GM12878 (cell line): Measurements from ENCODE around the gene CHN2. TPM values are rescaled to one million over a fixed set of nuclear protein-coding genes. Genes with fewer than 3 reads are reported as not detected.

ENCODE experiments used
- GABPA ChIP-seq: IDR thresholded peaks from 2 replicates; pipeline ENCODE4 v1.6.1; 2014; ENCODE audit warnings: antibody characterized with exemption, low read depth, mild to moderate bottlenecking, inconsistent platforms
- PAX8 ChIP-seq: fragments of 450-650 bp; IDR thresholded peaks from 2 replicates; pipeline ENCODE4 v1.6.1; 2017; ENCODE audit warnings: mild to moderate bottlenecking, moderate library complexity
- RAD21 ChIP-seq: IDR thresholded peaks from 2 replicates; pipeline ENCODE4 v1.6.1; 2011; ENCODE audit warnings: mild to moderate bottlenecking, low read depth, low read length, moderate library complexity; ENCODE audit not compliant: insufficient read depth
- RELA ChIP-seq: fragments of 450-650 bp; IDR thresholded peaks from 2 replicates; pipeline ENCODE4 v1.8.0; 2014; ENCODE audit warnings: borderline replicate concordance; ENCODE audit not compliant: partially characterized antibody
- ZNF274 ChIP-seq: IDR thresholded peaks from one replicate; pipeline ENCODE4 v1.8.0; 2011; ENCODE audit not compliant: insufficient read length, insufficient read depth
- polyA plus RNA-seq, 11 experiments: library from polyadenylated mRNA; depleted of rRNA in 4 of 11; unstranded in 6 of 11; stranded (reverse) in 5 of 11; fragments of >200 nt; fragmentation: Nextera tagmentation in 4 of 11; fragmentation: Illumina TruSeq in 1 of 11; extraction: Ambion mirVana in 4 of 11; extraction: Trizol in 1 of 11; gene quantifications; 1 replicate in 1 of 11; 2 replicates in 10 of 11; pipeline versions ENCODE4 v1.2.1 to v1.2.3, GENCODE V29; 2011 to 2016; ENCODE audit warnings: inconsistent platforms in 2 of 11, missing spikeins in 2 of 11, low read depth in 1 of 11
- total RNA-seq, 4 experiments: library from RNA; depleted of rRNA in 3 of 4; stranded (reverse); fragments of >200 nt in 3 of 4; fragmentation: Illumina TruSeq in 1 of 4; extraction: Trizol in 1 of 4; gene quantifications; 2 replicates each; pipeline versions ENCODE4 v1.2.1 to v1.2.3, GENCODE V29; 2013 to 2021
- TF ChIP-seq, protein P1 (sequence below): fragments of 450-650 bp; IDR thresholded peaks from 2 replicates; pipeline ENCODE4 v1.6.1; 2018; ENCODE audit warnings: mild to moderate bottlenecking, low read depth, moderate library complexity; ENCODE audit not compliant: partially characterized antibody
- TF ChIP-seq, protein P2 (sequence below): IDR thresholded peaks from 2 replicates; pipeline ENCODE4 v1.6.1; 2012; ENCODE audit warnings: low read depth, low read length, improper control_type of control experiment
- TF ChIP-seq, protein P3 (sequence below): IDR thresholded peaks from 2 replicates; pipeline ENCODE4 v1.6.1; 2012; ENCODE audit warnings: mild to moderate bottlenecking, low read depth, low read length

CHN2 gene
- total and polyA plus RNA-seq, 10 of the 15 experiments (the other 5 are each of a cell fraction or from before 2014, with no cell fraction given): 0.11 to 3.8 (median 0.37) TPM; not detected in 2

DNA sequence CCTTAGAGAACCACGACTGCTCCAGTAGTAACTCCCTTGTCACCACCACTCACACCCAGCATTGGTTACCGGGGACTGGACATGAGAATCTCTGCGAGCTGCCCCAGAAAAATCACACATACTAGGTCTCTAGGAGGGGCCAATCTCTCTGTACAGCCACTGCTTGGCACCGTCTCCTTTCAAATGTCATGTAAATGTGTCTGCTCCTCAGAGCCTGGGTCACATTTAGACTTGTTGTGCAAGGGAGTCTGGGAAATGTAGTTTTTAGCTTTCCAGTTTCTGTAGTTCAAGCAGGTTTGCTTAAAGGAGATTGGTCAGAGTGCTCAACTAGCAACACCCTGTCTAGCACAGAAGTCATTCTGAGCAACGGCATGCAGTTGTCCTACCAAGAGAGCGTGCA, 60.0 kb downstream of the CHN2 start (continued):
- TF ChIP-seq, protein P1, sequence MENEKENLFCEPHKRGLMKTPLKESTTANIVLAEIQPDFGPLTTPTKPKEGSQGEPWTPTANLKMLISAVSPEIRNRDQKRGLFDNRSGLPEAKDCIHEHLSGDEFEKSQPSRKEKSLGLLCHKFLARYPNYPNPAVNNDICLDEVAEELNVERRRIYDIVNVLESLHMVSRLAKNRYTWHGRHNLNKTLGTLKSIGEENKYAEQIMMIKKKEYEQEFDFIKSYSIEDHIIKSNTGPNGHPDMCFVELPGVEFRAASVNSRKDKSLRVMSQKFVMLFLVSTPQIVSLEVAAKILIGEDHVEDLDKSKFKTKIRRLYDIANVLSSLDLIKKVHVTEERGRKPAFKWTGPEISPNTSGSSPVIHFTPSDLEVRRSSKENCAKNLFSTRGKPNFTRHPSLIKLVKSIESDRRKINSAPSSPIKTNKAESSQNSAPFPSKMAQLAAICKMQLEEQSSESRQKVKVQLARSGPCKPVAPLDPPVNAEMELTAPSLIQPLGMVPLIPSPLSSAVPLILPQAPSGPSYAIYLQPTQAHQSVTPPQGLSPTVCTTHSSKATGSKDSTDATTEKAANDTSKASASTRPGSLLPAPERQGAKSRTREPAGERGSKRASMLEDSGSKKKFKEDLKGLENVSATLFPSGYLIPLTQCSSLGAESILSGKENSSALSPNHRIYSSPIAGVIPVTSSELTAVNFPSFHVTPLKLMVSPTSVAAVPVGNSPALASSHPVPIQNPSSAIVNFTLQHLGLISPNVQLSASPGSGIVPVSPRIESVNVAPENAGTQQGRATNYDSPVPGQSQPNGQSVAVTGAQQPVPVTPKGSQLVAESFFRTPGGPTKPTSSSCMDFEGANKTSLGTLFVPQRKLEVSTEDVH: no peak
- TF ChIP-seq RELA (no peak), PAX8 (no peak), GABPA (no peak), RAD21 (no peak), ZNF274 (no peak)
- TF ChIP-seq, protein P2, sequence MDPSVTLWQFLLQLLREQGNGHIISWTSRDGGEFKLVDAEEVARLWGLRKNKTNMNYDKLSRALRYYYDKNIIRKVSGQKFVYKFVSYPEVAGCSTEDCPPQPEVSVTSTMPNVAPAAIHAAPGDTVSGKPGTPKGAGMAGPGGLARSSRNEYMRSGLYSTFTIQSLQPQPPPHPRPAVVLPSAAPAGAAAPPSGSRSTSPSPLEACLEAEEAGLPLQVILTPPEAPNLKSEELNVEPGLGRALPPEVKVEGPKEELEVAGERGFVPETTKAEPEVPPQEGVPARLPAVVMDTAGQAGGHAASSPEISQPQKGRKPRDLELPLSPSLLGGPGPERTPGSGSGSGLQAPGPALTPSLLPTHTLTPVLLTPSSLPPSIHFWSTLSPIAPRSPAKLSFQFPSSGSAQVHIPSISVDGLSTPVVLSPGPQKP: no peak
- TF ChIP-seq, protein P3, sequence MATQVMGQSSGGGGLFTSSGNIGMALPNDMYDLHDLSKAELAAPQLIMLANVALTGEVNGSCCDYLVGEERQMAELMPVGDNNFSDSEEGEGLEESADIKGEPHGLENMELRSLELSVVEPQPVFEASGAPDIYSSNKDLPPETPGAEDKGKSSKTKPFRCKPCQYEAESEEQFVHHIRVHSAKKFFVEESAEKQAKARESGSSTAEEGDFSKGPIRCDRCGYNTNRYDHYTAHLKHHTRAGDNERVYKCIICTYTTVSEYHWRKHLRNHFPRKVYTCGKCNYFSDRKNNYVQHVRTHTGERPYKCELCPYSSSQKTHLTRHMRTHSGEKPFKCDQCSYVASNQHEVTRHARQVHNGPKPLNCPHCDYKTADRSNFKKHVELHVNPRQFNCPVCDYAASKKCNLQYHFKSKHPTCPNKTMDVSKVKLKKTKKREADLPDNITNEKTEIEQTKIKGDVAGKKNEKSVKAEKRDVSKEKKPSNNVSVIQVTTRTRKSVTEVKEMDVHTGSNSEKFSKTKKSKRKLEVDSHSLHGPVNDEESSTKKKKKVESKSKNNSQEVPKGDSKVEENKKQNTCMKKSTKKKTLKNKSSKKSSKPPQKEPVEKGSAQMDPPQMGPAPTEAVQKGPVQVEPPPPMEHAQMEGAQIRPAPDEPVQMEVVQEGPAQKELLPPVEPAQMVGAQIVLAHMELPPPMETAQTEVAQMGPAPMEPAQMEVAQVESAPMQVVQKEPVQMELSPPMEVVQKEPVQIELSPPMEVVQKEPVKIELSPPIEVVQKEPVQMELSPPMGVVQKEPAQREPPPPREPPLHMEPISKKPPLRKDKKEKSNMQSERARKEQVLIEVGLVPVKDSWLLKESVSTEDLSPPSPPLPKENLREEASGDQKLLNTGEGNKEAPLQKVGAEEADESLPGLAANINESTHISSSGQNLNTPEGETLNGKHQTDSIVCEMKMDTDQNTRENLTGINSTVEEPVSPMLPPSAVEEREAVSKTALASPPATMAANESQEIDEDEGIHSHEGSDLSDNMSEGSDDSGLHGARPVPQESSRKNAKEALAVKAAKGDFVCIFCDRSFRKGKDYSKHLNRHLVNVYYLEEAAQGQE: no peak
